SK-N-SH (cell line): Measurements from ENCODE around the gene COL8A2. TPM values are rescaled to one million over a fixed set of nuclear protein-coding genes. Genes with fewer than 3 reads are reported as not detected.

Experiments
- CTCF ChIA-PET: fragments of 300-600, 350-600 bp; formaldehyde crosslinking; extraction: SDS; loops from one replicate; lab custom pipeline; 2021; lab: Yijun Ruan, JAX
- POLR2A ChIA-PET: fragments of 350-600 bp; sonication (Branson Sonifier 250); formaldehyde crosslinking; extraction: SDS; loops from one replicate; lab custom pipeline; 2020; ENCODE audit warnings: antibody characterized with exemption, inconsistent platforms; lab: Yijun Ruan, JAX
- DNase-seq: peaks from one replicate; pipeline ENCODE4 v3.0.0; 2012
- H2AFZ ChIP-seq: fragments of 200-600 bp; sonication (generic); 2 replicates; pipeline ENCODE4 v1.8.1; 2016; ENCODE audit warnings: antibody characterized with exemption, mild to moderate bottlenecking, low read depth
- H3F3A ChIP-seq: fragments of 200-600 bp; sonication (generic); replicated peaks from 2 replicates; pipeline ENCODE3; 2016; ENCODE audit warnings: antibody characterized with exemption, mild to moderate bottlenecking; ENCODE audit not compliant: insufficient read depth
- H3K27ac ChIP-seq, 2 experiments: fragments of 200-500 bp in 1 of 2; fragments of 200-600 bp in 1 of 2; sonication (Bioruptor generic) in 1 of 2; sonication (generic), shearing (Covaris generic) in 1 of 2; 2 replicates each; pipeline versions ENCODE4 v1.5.1 to v1.6.1; 2014 to 2016; ENCODE audit warnings: low read depth in 2 of 2, inconsistent platforms in 1 of 2, low read length in 1 of 2, mild to moderate bottlenecking in 1 of 2, mixed read lengths in 1 of 2
- H3K27me3 ChIP-seq: fragments of 200-600 bp; sonication (generic), shearing (Covaris generic); 2 replicates; pipeline ENCODE4 v1.6.1; 2016; ENCODE audit warnings: mixed run types; ENCODE audit not compliant: insufficient read depth
- H3K36me3 ChIP-seq, 2 experiments: fragments of 200-500 bp in 1 of 2; fragments of 200-600 bp in 1 of 2; sonication (Bioruptor generic) in 1 of 2; sonication (generic) in 1 of 2; replicated peaks in 1 of 2; 2 replicates each; pipeline versions ENCODE3 to v1.5.1; 2014 to 2016; ENCODE audit warnings: low read length in 1 of 2, mild to moderate bottlenecking in 1 of 2; ENCODE audit not compliant: insufficient read depth in 2 of 2, control insufficient read depth in 1 of 2
- H3K4me1 ChIP-seq, 2 experiments: fragments of 200-500 bp in 1 of 2; fragments of 200-600 bp in 1 of 2; sonication (Bioruptor generic) in 1 of 2; sonication (generic), shearing (Covaris generic) in 1 of 2; 2 replicates each; pipeline versions ENCODE4 v1.5.1 to v1.6.1; 2014 to 2016; ENCODE audit warnings: low read depth in 1 of 2, low read length in 1 of 2, mixed run types in 1 of 2; ENCODE audit not compliant: insufficient read depth in 2 of 2, control insufficient read depth in 1 of 2
- H3K4me2 ChIP-seq: fragments of 200-600 bp; sonication (generic), shearing (Covaris generic); 2 replicates; pipeline ENCODE4 v1.6.1; 2017; ENCODE audit warnings: mixed run types
- H3K4me3 ChIP-seq, 2 experiments: fragments of 200-500 bp in 1 of 2; fragments of 200-600 bp in 1 of 2; sonication (Bioruptor generic) in 1 of 2; sonication (generic), shearing (Covaris generic) in 1 of 2; 2 replicates each; pipeline versions ENCODE4 v1.5.1 to v1.8.1; 2014 to 2016; ENCODE audit warnings: low read depth in 2 of 2, inconsistent platforms in 1 of 2, low read length in 1 of 2, mild to moderate bottlenecking in 1 of 2, mixed read lengths in 1 of 2, moderate library complexity in 1 of 2
- H3K79me2 ChIP-seq: fragments of 200-600 bp; sonication (generic); 2 replicates; pipeline ENCODE4 v1.8.1; 2017; ENCODE audit warnings: mild to moderate bottlenecking; ENCODE audit not compliant: insufficient read depth
- H3K9ac ChIP-seq: fragments of 200-600 bp; sonication (generic); 2 replicates; pipeline ENCODE4 v1.6.1; 2017; ENCODE audit warnings: mixed run types
- H3K9me2 ChIP-seq: fragments of 200-600 bp; sonication (generic); 2 replicates; pipeline ENCODE4 v1.6.1; 2017; ENCODE audit warnings: mixed run types
- H3K9me3 ChIP-seq: fragments of 200-600 bp; sonication (generic); 2 replicates; pipeline ENCODE4 v1.6.1; 2017; ENCODE audit warnings: mixed run types, mild to moderate bottlenecking, moderate library complexity
- H4K20me1 ChIP-seq: fragments of 200-600 bp; sonication (generic); 2 replicates; pipeline ENCODE4 v1.6.1; 2017; ENCODE audit warnings: mild to moderate bottlenecking, mixed run types; ENCODE audit not compliant: insufficient read depth
- ELF1 ChIP-seq: IDR thresholded peaks from 2 replicates; pipeline ENCODE4 v1.4.0; 2012
- FOXM1 ChIP-seq: IDR thresholded peaks from 2 replicates; pipeline ENCODE4 v1.4.0; 2012; ENCODE audit warnings: low read depth, mild to moderate bottlenecking
- GATA2 ChIP-seq: sonication (generic); formaldehyde crosslinking; IDR thresholded peaks from 2 replicates; pipeline ENCODE4 v1.5.0; 2020; ENCODE audit warnings: mild to moderate bottlenecking, missing genetic modification reagents
- IRF3 ChIP-seq: fragments of 150-350 bp; IDR thresholded peaks from 2 replicates; pipeline ENCODE4 v1.6.1; 2016; ENCODE audit warnings: mild to moderate bottlenecking, low read depth, low read length
- MAX ChIP-seq: IDR thresholded peaks from 2 replicates; pipeline ENCODE4 v1.4.0; 2012; ENCODE audit warnings: low read depth
- MEF2A ChIP-seq: IDR thresholded peaks from 2 replicates; pipeline ENCODE4 v1.4.0; 2012; ENCODE audit warnings: low read depth, borderline replicate concordance
- RCOR1 ChIP-seq: fragments of 150-350 bp; IDR thresholded peaks from 2 replicates; pipeline ENCODE4 v1.6.1; 2017; ENCODE audit warnings: antibody characterized with exemption, low read length
- REST ChIP-seq: IDR thresholded peaks from 2 replicates; pipeline ENCODE4 v1.6.1; 2012; ENCODE audit warnings: mild to moderate bottlenecking, low read depth, low read length, moderate library complexity
- RXRA ChIP-seq: IDR thresholded peaks from 2 replicates; pipeline ENCODE4 v1.4.0; 2012; ENCODE audit warnings: low read depth, mild to moderate bottlenecking, borderline replicate concordance
- SMC3 ChIP-seq: IDR thresholded peaks from 2 replicates; pipeline ENCODE4 v1.6.1; 2012; ENCODE audit warnings: low read depth, low read length, improper control_type of control experiment
- USF1 ChIP-seq: IDR thresholded peaks from 2 replicates; pipeline ENCODE4 v1.4.0; 2012; ENCODE audit warnings: low read depth, borderline replicate concordance
- USF2 ChIP-seq: fragments of 150-350 bp; IDR thresholded peaks from 2 replicates; pipeline ENCODE4 v1.6.1; 2017; ENCODE audit warnings: antibody characterized with exemption, low read length, low read depth, borderline replicate concordance
- ZBTB33 ChIP-seq: IDR thresholded peaks from 2 replicates; pipeline ENCODE4 v1.4.0; 2012; ENCODE audit warnings: low read depth, borderline replicate concordance
- WGBS: methylation state at CpG from one replicate; pipeline ENCODE4 v1.1.6; 2017; ENCODE audit warnings: low lambda C conversion rate; 5-methylcytosine and 5-hydroxymethylcytosine counted together
- polyA plus RNA-seq, 3 experiments: library from polyadenylated mRNA; depleted of rRNA; stranded (reverse); fragments of >200 nt; gene quantifications; 2 replicates each; pipeline ENCODE4 v1.2.3, GENCODE V29; 2012

The COL8A2 gene
- polyA plus RNA-seq, 1 of the 3 experiments (the other 2 are of a cell fraction) = 3.1 TPM

- TF ChIP-seq REST = no peak
Observed at GRCh38 chr1:36106269-36106668, 18.8 kb downstream of the COL8A2 start (continued).

- no peaks in the 10 kb centered on the region for H3K9me2 ChIP-seq
- no peaks in the 10 kb centered on the region for H3K79me2 ChIP-seq
- no peak for DNase-seq
- H4K20me1 ChIP-seq = no peaks in the 10 kb centered on the region
- no peaks in the 10 kb centered on the region for H3F3A ChIP-seq
- no peaks in the 10 kb centered on the region for H3K27me3 ChIP-seq
- H3K27ac ChIP-seq = no peak overlapping the region
- ChIA-PET POLR2A (no interaction called here), CTCF (interaction anchor here (0.5 to 32.6 kb wide), 6 partner anchors 16 to 86 kb away, joined by 3 to 700 read pairs (median 4); partner anchors contain the start of gene TEKT2)
- H2AFZ ChIP-seq = no peak overlapping the region
- no peaks in the 10 kb centered on the region for H3K9me3 ChIP-seq
- 90% methylated on average over 5 of the region's 5 CpGs for WGBS
- no peak for TF ChIP-seq ELF1
- TF ChIP-seq SMC3 = no peak
- no peak for TF ChIP-seq ZBTB33
- TF ChIP-seq REST = no peak
- TF ChIP-seq MEF2A = no peak
- TF ChIP-seq RCOR1 = no peak
- TF ChIP-seq MAX = no peak
- no peak for TF ChIP-seq IRF3
- no peak for TF ChIP-seq GATA2
- TF ChIP-seq USF1 = no peak
- no peak for TF ChIP-seq RXRA
- TF ChIP-seq USF2 = no peak
- TF ChIP-seq FOXM1 = no peak
- TF ChIP-seq, all 33 proteins: peak for 0
- H3K4me2 ChIP-seq = no peak overlapping the region
- peaks cover 0 to 27% of the 10 kb centered on the region in 2 experiments; a peak in 1 of 4 replicates for H3K4me1 ChIP-seq
- H3K4me3 ChIP-seq = no peak overlapping the region
- peaks cover 0 to 3% of the 10 kb centered on the region in 2 experiments for H3K36me3 ChIP-seq
- H3K9ac ChIP-seq = no peak overlapping the region
Observed at GRCh38 chr1:36101546-36101945, 23.5 kb downstream of the COL8A2 start.
